ENCODE results near the gene AOPEP. TPM values are rescaled to one million over a fixed set of nuclear protein-coding genes. Genes with fewer than 3 reads are reported as not detected.

AOPEP gene
- total and polyA plus RNA-seq, 2 donors (not counting 3 experiments of a cell fraction or from before 2014, with no cell fraction given) = 20.2 to 41.6 TPM

DNA sequence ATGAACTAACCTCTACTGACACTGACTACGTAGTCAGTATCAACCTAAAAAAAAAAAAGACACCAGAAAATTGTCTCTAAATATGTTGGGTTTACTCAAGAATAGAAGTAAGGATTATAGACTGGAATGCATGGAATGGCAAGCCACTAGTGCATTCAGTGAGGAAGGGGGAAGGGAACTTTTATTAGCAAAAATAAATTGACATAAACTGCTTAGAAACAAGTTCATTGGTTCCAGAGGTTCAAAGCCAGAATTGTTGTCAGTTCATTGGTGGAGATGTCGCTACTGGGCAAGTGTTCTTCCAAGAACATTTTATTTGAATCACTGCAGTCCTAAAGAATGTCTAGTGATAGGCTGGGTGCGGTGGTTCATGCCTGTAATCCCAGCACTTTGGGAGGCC, 26.1 kb upstream of the AOPEP start:
- TF ChIP-seq POLR2AphosphoS5 (IDR thresholded peaks at IDR 0.05; ENCODE audit: insufficient read depth, low read depth, low read length) = no peak
- TF ChIP-seq, protein P1, sequence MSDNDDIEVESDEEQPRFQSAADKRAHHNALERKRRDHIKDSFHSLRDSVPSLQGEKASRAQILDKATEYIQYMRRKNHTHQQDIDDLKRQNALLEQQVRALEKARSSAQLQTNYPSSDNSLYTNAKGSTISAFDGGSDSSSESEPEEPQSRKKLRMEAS (IDR thresholded peaks at IDR 0.05; ENCODE audit: insufficient read depth, insufficient read length) = no peak
- TF ChIP-seq, protein P2, sequence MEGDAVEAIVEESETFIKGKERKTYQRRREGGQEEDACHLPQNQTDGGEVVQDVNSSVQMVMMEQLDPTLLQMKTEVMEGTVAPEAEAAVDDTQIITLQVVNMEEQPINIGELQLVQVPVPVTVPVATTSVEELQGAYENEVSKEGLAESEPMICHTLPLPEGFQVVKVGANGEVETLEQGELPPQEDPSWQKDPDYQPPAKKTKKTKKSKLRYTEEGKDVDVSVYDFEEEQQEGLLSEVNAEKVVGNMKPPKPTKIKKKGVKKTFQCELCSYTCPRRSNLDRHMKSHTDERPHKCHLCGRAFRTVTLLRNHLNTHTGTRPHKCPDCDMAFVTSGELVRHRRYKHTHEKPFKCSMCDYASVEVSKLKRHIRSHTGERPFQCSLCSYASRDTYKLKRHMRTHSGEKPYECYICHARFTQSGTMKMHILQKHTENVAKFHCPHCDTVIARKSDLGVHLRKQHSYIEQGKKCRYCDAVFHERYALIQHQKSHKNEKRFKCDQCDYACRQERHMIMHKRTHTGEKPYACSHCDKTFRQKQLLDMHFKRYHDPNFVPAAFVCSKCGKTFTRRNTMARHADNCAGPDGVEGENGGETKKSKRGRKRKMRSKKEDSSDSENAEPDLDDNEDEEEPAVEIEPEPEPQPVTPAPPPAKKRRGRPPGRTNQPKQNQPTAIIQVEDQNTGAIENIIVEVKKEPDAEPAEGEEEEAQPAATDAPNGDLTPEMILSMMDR (IDR thresholded peaks at IDR 0.05; ENCODE audit: extremely low read depth in 1 of 2, insufficient read depth in 1 of 2, low read depth in 1 of 2, low read length in 2 of 2) = no peak
- TF ChIP-seq MYC (IDR thresholded peaks at IDR 0.05; ENCODE audit: low read depth, low read length) = no peak
- TF ChIP-seq FOS (IDR thresholded peaks at IDR 0.05; ENCODE audit: borderline replicate concordance, insufficient read depth, low read length) = no peak
- no peak for TF ChIP-seq POLR2A (IDR thresholded peaks at IDR 0.05; ENCODE audit: low read depth, low read length)
- TF ChIP-seq GATA2 (IDR thresholded peaks at IDR 0.05; ENCODE audit: insufficient read depth, insufficient read length, low read depth, low read length) = no peak
- TF ChIP-seq EZH2 (IDR thresholded peaks at IDR 0.05; ENCODE audit: borderline replicate concordance, low read depth, low read length, severe bottlenecking) = no peak
- no peak for TF ChIP-seq JUN (IDR thresholded peaks at IDR 0.05; ENCODE audit: borderline replicate concordance, insufficient read depth, insufficient read length, low read depth)
- H3K27ac ChIP-seq (ENCODE audit: insufficient read depth, low read depth, low read length) = no peak overlapping the region
- intact Hi-C loops (cut with micrococcal nuclease) = no loop called here
- H3K4me2 ChIP-seq (ENCODE audit: insufficient read depth, low read length) = no peak overlapping the region
- DNase-seq (ENCODE audit: low read depth, low spot score) (no peak), FAIRE-seq (no peak)
- no peaks in the 10 kb centered on the region for H3K4me1 ChIP-seq (ENCODE audit: control insufficient read depth, extremely low read depth, insufficient read depth, low read length)
- H3K27me3 ChIP-seq (ENCODE audit: control insufficient read depth in 2 of 2, insufficient read depth in 2 of 2, low read length in 2 of 2) = peaks cover 7 to 12% of the 10 kb centered on the region in 2 experiments
- H3K79me2 ChIP-seq (ENCODE audit: control insufficient read depth, insufficient read depth, low read length) = no peaks in the 10 kb centered on the region
- no peaks in the 10 kb centered on the region for H3K9me3 ChIP-seq (replicated peaks; ENCODE audit: control insufficient read depth, insufficient read depth, low read length)
- ChIA-PET CTCF (interaction anchor here (1.6 to 3.9 kb wide), 2 partner anchors 425 to 427 kb away, joined by 4 to 13 read pairs; no protein-coding TSS in a partner anchor), POLR2A (no interaction called here)
- H3K9ac ChIP-seq (replicated peaks; ENCODE audit: extremely low read depth, insufficient read depth, low read length) = no peak overlapping the region
- no TSS peak for BruUV-seq (replicated peaks)
- no peaks in the 10 kb centered on the region for H3K36me3 ChIP-seq (ENCODE audit: control insufficient read depth in 2 of 2, extremely low read depth in 1 of 2, insufficient read depth in 2 of 2, low read length in 2 of 2)
- no peaks in the 10 kb centered on the region for H3K9me1 ChIP-seq (replicated peaks; ENCODE audit: control insufficient read depth, extremely low read depth, insufficient read depth, low read length)
- no peaks in the 10 kb centered on the region for H4K20me1 ChIP-seq (replicated peaks; ENCODE audit: control insufficient read depth, extremely low read depth, insufficient read depth, low read length)
- dilution Hi-C loops (cut with MboI; ENCODE audit: extremely low pct_ligation_motif_present, low sequenced_read_pairs) = no loop called here
- no peak overlapping the region for H2AFZ ChIP-seq (ENCODE audit: low read depth, low read length)
- H3K4me3 ChIP-seq (replicated peaks in 1 of 3; ENCODE audit: insufficient read depth in 1 of 3, low read depth in 1 of 3, low read length in 3 of 3) = no peak overlapping the region

Measured in endothelial cell of umbilical vein (primary cell).